GM19193 (cell line): ENCODE results near the gene POLR2C.

Source experiments
- POLR2A ChIP-seq: IDR thresholded peaks from 4 replicates; pipeline ENCODE4 v1.6.1; 2011; ENCODE audit not compliant: insufficient read depth, insufficient read length; ENCODE audit errors: extremely low read depth

POLR2C gene

GRCh38 chr16:57444711-57445110 lies 17.8 kb upstream of the POLR2C start:
- no peak for TF ChIP-seq POLR2A

- TF ChIP-seq POLR2A, result no peak
Observed at GRCh38 chr16:57445510-57445909, 17.0 kb upstream of the POLR2C start.

- no peak for TF ChIP-seq POLR2A
Observed at GRCh38 chr16:57446531-57447185, 15.8 kb upstream of the POLR2C start.

GRCh38 chr16:57447186-57447962 lies 15.1 kb upstream of the POLR2C start, which contains the start of the genes CIAPIN1 and COQ9:
Gene CIAPIN1 (minus strand): TSS chr16:57447385. CDS start chr16:57440928, 6,457 bp downstream.
Gene COQ9 (plus strand): TSS chr16:57447479. CDS start chr16:57447506, 27 bp downstream.
- TF ChIP-seq POLR2A, result peak; percentile 93

- TF ChIP-seq POLR2A, result no peak
Observed at GRCh38 chr16:57452021-57452420, 10.5 kb upstream of the POLR2C start.

- no peak for TF ChIP-seq POLR2A
Observed at GRCh38 chr16:57462978-57463362, 491 bp downstream of the POLR2C start.

- TF ChIP-seq POLR2A, result no peak
Observed at GRCh38 chr16:57464523-57464922, 2.0 kb downstream of the POLR2C start.

GRCh38 chr16:57468346-57468745 lies 5.9 kb downstream of the POLR2C start:
- TF ChIP-seq POLR2A, result no peak

- no peak for TF ChIP-seq POLR2A
Observed at GRCh38 chr16:57469046-57469445, 6.6 kb downstream of the POLR2C start.

GRCh38 chr16:57469917-57470470 lies 7.5 kb downstream of the POLR2C start:
- TF ChIP-seq POLR2A, result no peak

GRCh38 chr16:57470711-57471110 lies 8.2 kb downstream of the POLR2C start:
- TF ChIP-seq POLR2A, result no peak

- no peak for TF ChIP-seq POLR2A
Observed at GRCh38 chr16:57471209-57471608, 8.7 kb downstream of the POLR2C start.

- no peak for TF ChIP-seq POLR2A
Observed at GRCh38 chr16:57471852-57472664, 9.6 kb downstream of the POLR2C start.

GRCh38 chr16:57472665-57473060 lies 10.2 kb downstream of the POLR2C start:
- no peak for TF ChIP-seq POLR2A
